ENCODE data around the gene CDK17.
"Not testable (repeated sequence)": the region's sequence is repeated elsewhere in the genome, so short reads cannot be mapped to it uniquely, and the experiment has no call there.

Gene CDK17

DNA sequence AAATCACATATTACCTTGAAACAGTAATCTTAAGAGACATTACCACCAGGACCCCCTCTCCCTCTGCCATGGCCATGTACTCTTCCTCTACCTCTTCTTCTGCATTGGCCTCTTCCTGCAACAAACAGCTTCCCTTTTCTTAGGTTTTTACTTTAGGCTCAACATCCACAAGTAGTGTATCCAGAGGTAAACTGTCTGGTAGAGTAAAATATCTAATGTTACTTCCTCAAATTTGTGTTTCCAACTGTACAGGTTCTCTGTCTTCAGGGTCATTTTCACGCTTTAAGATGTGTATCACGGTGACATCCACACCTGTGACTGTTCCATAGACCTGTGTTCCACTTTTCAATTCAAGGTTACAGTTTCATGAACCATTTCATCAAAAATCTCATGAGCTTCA lies 13.4 kb downstream of the CDK17 start:
- no peak for DNase-seq

DNA sequence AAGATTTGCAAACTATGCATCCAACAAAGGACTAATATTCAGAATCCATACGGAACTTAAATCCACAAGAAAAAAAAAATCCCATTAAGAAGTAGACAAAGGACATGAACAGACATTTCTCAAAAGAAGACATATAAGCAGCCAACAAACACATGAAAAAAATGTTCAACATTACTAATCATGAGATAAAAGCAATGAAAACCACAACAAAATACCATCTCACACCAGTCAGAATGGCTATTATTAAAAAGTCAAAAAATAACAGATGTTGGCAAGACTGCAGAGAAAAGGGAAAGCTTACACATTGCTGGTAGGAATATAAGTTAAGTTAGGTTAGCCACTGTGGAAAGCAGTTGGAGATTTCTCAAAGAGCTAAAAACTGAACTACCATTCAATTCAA lies 16.2 kb downstream of the CDK17 start:
- no peak for DNase-seq

DNA sequence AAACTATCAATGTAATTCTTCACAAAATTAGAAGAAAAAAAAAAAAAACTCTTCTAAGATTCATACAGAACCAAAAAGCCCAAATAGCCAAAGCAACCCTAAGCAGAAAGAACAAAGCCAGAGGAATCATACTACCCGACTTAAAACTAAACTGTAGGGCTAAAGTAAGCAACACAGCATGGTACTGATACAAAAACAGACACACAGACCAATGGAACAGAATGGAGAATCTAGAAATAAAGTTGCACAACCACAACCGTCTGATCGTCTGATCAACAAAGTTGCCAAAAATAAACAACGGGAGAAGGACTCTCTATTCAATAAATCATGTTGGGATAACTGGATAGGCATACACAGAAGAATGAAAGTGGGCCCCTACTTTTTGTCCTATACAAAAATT lies 16.9 kb downstream of the CDK17 start:
- DNase-seq = no peak

DNA sequence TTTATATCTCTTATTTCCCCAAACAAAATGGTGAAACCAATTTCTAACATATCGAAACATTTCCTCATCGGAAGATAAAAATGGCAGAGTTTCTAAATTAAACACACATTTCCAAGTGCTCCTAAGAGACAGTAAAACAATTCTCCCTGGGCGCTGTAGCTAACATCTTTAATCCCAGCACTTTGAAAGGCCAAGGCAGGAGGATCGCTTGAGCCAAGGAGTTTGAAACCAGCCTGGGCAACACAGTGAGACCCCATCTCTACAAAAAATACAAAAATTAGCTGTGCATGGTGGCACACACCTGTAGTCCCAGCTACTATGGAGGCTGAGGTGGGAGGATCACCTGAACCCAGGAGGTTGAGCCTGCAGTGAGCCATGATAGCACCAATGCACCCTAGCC lies 20.5 kb downstream of the CDK17 start:
- not testable (repeated sequence) for DNase-seq

DNA sequence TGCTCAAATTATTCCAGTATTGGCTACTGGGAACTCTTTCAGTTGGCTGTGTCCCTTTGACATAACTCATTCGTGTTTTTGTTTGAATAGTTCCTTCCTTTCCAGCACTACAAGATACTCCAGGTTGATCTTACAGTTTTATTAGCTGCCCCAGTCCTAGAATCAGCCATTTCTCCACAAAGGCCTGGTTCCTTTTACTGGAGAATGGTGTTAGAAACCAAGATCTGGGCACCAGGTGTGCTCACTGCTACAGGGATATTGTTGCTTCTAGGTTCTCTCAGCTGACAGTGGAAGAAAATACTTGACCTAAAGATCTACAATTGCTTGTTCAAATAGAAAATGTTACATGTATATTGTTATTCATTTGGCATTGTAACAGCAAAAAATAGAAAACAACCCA lies 21.9 kb downstream of the CDK17 start:
- DNase-seq = no peak

DNA sequence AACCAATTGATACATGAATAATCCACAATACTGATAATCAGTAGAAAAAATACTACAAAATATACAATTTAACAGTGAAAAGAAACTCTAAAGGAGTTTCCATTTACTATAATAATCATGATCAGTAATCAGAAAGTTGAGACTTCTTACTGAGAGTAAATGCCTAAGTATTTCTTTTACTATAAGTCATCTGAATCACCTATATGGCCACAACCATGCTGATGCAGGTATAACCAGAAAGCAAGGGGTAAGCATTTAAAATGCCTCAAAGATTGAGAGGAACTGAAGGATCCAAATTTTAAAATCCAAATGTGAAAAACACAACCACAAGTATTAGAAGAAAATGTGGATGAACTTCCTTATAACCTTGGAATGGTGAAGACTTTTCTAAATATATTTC lies 23.4 kb downstream of the CDK17 start:
- no peak for DNase-seq

DNA sequence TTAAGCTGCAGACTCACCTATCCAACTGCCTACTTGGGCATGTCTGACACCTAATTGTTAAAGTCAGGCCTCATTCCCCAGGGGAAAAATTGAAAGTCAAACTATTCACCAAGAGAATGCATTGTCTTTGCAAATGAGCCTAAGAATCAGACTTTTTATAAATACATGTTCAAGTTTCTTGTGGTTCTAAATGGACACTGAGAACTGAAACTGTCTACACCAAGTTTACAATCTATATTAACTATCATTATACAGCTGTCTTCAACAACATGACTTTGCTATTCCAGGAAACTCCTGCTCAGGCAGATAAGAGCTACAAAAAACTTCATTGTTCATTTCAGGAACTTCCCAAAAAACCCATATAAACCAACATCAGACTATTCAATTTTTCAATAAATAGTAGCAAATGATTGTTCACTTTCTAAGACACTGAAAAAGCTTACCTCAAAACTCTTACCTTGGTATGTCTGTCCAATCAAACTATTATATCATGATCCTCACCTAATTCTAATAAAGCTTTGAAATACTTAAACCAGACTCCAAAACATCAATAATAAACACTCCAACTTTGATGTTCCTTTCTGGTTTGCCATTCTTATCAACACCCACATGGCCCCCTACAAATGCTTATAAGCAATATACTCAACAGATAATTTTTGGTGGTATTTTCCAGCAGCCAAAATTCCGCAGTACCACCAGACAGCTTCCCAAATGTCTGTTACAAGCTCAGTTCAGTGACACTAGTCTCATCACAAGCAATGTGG lies 24.2 kb downstream of the CDK17 start:
- DNase-seq = no peak

DNA sequence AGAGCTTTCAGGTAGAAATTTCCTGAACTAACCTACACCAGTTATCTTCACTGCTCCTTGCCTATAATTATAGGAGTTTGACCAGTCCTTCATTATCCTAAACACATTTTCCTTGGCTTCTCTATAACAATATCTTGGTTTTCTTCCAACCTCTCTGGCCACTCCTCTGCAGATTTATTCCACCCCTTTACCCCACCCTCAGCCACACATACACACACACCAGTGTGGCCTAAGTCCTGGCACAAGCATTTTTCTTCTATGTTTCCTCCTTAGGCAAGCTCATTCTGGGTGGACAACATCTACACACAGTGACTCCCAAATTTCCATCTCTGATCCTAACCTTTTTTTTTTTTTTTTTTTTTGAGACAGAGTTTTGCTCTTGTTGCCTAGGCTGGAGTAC lies 25.1 kb downstream of the CDK17 start:
- DNase-seq = no peak

DNA sequence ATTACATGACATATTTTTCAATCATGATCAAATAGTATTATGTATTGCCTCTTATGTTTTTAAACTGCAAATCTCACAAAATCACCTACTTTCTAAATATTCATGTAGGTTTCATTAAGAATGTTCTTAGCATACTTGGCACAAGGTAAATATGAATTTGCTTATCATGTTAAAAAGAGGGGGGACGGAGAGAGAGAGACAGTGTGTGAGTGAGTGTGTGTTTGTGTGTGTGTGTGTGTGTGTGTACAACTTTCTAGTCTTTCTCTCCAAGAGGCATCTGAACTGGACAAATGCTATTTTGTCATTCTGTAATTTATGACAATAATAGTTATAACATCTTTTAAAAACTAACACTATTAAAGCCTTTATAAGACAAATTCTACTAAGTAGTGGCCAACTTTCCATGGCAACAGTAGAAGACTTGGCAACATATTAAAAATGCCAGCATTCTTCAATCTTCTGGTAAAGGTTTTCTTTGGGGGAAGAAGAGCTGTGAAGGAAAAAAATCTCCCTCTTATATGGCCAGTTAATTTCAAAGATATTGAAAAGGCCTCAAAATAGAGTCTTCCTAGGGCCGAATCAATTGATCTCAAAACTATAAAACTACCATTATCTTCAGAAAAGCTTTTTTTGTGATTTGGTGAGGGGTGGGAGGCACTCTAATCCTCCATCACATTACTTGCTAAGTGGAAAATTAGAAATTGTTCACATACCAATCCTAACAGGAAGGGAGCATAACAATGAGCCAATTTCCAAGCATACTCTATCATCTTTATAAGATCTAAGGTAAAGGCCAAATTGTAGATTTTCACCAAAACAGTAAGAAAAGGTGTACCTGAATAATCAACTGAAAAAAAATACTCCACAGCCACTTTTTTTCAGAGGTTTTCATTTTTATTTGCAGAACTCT lies 28.2 kb downstream of the CDK17 start:
- DNase-seq = no peak

DNA sequence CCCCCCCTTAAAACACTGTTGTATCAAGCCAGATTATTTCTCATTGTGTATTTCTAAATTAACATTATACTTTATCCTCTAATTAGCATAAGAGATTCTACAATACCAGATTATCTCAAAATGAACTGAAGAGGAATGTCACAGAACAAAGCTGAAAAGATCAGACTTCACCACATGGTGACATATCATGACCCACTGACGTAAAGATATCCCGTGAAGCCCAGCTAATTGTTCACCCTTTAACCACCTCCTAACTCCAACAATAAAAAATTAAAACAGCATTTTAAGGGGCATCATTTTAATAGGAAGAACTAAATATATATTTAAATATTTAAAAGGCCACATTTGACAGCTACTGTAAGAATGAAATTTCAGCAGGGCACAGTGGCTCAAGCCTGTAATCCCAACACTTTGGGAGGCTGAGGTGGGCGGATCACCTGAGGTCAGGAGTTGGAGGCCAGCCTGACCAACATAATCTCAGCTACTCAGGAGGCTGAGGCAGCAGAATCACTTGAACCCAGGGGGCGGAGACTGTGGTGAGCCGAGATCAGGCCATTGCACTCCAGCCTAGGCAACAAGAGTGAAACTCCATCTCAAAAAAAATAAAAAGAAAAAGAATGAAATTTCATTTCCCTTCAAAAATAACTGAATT lies 29.0 kb downstream of the CDK17 start:
- no peak for DNase-seq

DNA sequence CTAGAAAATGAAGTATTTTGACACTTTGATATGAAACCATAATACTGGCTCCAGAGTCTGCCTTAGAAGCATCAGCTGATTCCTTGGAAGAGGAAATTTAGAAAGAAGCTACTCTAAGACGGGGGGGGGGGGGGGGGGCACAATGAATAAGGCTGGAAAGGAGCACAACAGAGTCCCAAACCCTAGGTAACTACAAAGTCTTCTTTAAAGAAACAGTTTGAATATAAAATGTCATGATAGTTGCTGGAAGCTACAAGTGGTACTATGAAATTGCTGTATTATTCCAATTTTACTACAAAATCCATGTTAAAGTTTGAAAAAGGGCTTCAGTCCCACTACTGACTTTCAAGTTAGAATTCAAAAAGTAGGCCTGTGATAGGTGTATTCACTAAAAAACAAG lies 31.6 kb downstream of the CDK17 start:
- DNase-seq = no peak

DNA sequence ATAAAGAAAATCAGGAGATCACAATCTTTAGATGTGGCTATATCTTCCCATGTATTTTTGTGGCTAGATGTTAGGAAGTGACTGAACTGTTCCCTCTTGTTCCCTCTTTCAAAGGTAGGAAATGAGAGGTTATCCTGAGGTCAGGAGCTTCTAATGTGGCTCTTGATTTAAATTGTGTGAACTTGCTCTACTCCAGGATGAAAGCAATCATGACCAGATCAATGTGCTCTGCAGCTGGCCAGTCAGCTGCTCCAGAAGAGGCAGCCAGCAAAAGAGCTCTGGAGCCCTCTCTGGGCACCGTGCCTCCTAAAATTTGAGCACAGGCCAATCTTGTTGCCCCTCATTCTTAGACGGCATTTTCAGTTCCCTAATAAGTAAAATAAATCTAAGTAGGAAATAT lies 32.0 kb downstream of the CDK17 start:
- peak; percentile 77 for DNase-seq

DNA sequence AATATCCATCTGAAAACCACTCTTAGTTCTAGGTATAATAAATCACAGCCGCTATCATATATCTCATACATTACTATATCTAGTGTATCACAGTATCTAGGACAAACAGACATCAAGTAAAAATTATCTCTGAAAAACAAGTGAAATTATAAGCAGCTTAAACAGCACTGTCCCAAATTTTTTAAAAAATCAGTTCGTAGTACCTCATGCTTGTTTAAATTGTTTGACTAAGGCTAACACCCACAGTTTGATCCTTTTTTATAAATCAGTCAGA lies 33.9 kb downstream of the CDK17 start:
- DNase-seq = no peak

DNA sequence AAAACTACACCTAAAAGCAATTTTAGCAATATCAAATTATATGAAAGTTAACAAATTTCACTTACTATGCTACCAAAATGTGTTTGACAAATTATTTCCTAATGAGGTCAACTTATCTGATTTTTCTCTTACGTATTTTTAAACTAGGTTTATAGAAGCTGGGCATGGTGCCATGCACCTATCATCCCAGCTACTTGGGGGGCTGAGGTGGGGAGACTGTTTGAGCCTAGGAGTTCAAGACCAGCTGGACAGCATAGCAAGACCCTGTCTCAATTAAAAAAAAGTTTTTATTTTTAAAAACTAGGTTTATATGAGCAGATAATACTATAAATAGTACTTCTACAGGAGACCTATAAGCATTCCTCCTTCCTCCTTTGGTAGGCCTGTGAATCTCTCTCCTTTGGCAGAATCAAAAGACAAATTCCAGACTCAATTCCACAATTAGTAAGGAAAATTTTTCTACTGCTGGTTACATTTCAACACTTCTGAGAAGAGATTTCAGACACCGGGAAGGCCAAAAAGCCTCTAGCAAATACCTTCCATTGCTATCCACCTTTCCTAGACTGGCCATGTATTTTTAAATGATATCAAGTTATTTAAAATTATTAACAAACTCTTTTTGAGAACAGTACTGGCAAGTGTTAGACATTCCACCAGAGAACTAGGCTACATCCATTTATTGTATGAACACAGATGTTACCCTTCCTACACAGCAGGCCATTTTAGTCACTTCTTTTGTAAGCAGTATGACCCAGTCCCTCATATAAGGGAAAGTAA lies 34.4 kb downstream of the CDK17 start:
- no peak for DNase-seq

DNA sequence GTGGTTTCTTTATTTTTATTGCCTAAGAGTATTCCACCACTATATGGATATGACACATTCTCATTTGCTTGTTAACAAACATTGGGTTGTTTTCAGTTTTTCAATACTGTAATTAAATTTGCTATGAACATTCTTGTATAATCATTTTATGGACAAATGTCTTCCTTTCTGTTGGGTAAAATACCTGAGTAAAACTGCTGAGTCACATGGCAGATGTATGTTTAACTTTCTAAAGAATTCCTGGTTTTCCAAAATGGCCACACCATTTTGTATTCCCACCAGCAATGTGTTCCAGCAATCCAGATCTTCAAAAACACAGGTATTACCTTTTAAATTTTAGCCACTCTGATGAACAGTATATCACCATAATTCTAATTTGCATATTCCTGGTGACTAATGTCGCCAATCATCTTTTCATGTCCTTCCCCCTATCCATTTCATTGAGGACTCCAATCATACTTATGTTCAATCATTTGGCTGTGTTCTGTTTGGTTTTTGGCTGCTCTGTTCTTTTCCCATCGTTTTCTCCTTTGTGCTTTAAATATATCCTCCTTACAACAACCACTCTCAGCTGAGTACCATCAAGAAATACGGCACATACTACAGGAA lies 36.0 kb downstream of the CDK17 start:
- no peak for DNase-seq

DNA sequence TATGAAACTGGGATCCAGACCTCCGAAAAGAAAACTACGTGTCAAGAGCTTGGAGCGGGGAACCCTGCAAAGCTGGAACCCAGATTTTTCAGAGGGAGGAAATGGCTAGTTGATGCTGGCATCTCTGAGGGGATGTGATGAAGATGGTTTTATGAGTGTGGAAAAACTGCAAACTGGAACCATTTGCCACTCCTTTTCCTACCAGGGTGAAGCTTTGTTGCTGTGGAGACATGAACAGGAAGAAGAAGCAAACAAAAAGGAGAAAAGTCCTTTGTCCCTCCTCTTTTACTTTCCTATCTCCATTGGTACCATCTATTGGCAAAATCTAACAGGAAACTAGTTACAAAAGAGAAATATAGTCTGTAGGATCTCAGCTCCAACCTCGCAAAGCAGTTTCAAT lies 39.2 kb downstream of the CDK17 start:
- no peak for DNase-seq

DNA sequence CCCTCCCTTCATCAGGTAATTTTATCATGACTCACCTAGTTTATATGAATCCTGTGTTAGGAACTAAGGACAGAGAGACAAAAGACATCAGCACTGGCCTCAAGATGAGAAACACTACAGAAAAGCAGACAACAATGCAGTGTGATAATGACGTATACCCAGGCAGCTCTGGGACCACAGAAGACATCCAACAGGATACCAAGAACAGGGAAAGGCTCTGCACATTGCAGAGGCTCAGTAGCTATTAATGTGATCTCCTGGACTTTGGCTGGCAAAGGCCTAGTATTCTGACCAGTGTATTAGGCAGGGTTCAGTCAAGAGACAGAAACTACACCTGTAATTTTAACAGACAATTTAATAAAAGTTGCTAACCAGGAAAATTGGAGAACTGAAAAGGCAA lies 39.7 kb downstream of the CDK17 start:
- no peak for DNase-seq

DNA sequence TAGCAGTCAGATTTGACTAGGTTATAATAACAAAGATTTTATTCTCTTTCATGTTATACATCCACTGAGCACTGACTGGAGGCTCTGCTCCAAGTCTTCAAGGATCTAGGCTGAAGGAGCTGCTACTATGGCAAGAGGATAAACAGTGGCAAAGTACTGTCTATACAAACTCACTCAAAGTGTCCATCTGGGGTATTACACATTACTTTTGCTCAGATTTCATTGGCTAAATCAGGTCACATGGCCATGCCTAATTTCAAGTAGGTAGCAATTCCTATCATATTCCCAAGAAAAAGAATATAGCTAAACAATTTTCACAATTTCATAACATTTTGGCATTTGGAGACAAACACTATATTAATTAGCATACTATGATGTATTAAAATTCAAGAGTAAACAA lies 40.9 kb downstream of the CDK17 start:
- no peak for DNase-seq

DNA sequence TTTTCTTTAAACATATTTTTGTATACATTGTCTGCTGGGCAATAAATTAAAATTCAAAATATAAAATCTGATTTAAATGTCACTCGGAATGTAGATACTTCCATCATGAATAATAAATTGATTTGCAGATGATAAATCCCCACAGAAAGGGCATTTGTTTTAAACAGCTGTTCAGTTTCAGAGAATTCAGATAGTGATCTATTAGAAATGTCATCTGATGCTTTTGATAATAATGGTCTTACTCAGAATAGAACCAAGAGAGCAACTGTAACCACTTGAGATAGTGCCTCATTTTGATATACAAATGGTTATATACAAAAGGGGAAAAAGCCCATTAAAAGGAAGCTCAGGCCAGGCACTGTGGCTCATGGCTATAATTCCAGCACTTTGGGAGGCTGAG lies 43.4 kb downstream of the CDK17 start:
- no peak for DNase-seq

DNA sequence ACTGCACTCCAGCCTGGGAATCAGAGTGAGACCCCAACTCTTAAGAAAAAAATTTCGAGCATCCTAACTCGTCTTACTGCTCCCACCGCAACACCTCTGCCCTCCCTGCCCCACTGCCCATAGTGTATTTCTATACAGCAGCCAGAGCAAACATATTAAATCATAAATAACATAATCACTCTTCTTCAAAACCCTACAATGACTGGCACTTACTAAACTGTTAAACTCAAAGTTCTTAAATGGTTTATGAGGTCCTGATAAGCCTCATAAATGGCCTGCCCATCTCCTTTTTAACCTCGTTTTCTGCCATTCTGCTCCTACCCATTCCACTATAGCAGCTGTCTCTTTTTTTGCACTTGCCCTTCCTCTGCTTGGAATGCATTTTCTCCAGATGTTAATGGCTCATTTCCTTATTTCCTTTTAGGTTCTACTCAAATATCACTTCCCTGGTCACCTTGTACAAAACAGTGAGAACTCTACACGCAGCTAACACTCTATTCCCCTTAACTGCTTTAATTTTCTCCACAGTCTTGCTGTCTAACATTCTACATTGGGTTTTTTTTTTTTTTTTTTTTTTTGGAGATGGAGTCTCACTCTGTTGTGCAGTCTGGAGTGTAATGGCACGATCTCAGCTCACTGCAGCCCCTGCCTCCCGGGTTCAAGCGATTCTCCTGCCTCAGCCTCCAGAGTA lies 45.2 kb downstream of the CDK17 start:
- DNase-seq = no peak

DNA sequence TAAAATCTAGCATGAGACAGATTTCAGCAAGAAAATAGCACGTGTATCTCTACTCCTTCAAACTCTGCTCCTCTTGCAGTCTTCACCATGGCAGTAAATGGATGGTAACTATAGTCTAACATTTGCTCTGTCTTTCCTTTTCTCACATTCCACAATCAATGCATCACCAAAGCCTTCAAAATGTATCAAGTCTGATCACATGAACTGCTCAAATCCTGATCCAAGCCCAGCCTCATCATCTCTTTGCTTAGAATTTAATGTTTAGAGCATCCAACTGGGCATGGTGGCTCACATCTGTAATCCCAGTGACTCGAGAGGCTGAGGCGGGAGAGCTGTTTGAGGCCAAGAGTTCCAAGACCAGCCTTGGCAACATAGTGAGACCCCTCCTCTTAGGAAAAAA lies 45.9 kb downstream of the CDK17 start:
- DNase-seq = no peak

DNA sequence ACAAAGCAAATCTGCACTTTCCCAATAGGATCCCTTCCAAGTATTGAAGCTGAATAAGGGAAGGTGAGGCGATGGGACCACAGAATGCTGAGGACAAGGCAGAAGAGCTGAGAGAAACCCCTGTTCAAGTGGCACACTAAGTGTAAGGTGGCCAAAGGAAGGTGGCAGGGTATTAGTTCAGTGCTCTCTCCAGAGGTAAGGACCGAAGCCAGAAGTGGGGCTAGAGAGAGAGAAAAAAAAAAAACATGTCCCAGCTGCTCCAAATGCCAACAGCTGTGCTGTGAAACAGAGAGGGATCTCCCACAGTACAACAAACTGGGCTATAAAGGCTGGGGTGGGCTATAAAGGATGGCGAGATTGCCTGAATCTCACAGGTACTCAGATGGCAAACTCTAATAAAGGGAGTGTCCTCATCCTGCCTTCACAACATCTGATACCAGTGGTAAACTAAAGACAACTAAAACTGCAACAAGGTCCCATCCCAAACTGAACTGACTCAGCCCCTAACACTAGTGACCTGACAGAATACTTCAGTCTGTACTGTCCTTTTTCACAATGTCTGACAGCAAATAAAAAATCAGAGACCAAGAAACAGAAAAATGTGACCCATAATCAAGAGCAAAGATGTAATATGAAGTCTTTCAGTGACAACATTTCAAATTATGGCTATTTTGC lies 47.9 kb downstream of the CDK17 start:
- no peak for DNase-seq
